Measurements from ENCODE around the gene HSP90AB1.

HSP90AB1 gene

DNA sequence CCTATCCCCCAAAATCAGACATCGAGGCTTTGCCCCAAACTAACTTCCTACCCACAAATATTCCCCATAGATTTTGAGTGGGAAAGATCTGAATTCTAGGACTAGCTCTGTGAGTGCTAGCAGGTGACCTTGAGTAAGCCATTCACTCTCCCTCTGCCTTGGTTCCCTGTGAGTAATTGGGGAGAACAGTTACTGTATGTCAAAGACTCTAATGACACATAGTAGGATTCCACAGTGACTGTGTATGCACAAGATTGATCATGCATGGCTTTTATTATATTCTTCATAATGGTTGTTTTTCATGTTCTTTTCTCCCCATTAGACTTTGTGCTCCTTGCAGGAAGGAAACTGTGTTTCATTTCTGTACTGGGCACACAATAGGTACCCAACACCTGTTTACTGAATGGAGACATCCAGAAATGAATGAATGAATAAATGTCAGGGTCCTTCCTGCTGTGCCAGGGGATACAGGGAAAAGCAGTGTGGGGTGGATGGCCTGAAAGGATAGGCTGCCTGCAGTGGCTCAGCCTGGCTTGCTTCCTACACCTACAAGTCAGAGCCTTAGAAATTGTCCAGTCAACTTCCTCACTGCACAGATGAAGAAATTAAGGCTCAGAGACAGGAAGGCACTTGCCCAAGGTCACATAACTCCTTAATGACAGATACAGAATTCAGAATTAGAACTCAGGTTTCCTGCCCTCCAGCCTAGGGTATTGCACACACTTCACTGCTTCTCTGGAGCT, 22.4 kb downstream of the HSP90AB1 start:
- no peak for DNase-seq (ENCODE audit: low spot score)

DNA sequence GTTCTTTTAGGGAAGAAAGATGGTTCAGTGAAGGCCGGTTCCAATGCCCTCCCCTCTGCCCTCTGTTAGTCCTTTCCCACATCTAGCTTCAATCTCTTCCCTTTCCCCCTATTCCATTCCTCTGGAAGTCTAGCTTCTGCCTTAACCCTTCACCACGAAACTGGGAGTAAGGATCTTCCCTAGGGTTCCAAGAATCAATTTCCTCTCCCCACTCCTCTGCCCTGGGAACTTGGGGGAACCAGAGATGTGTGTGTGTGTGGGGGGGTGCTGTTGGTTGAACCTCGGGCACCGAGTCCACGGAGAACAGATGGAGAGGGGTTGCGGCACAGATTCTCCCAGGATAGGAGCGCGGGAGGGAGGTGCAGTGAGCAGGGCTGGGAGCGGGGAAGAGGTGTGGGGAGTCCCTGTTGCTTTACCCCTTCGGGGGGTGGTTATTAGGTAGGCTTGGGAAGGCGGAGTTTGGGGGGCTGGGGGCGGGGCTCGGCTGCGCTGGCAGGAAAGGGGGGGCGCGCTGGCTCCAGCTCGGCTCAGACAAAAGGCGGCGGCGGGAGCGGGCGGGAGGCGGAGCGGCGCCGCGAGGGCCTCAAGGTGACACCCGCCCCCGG, 23.1 kb downstream of the HSP90AB1 start, which contains the start of gene TMEM151B:
TMEM151B (plus strand) TSS at position 530 of the 605 bp plus-strand sequence. CDS start 293 bp downstream, outside the sequence.
- no peak for DNase-seq (ENCODE audit: low spot score)

DNA sequence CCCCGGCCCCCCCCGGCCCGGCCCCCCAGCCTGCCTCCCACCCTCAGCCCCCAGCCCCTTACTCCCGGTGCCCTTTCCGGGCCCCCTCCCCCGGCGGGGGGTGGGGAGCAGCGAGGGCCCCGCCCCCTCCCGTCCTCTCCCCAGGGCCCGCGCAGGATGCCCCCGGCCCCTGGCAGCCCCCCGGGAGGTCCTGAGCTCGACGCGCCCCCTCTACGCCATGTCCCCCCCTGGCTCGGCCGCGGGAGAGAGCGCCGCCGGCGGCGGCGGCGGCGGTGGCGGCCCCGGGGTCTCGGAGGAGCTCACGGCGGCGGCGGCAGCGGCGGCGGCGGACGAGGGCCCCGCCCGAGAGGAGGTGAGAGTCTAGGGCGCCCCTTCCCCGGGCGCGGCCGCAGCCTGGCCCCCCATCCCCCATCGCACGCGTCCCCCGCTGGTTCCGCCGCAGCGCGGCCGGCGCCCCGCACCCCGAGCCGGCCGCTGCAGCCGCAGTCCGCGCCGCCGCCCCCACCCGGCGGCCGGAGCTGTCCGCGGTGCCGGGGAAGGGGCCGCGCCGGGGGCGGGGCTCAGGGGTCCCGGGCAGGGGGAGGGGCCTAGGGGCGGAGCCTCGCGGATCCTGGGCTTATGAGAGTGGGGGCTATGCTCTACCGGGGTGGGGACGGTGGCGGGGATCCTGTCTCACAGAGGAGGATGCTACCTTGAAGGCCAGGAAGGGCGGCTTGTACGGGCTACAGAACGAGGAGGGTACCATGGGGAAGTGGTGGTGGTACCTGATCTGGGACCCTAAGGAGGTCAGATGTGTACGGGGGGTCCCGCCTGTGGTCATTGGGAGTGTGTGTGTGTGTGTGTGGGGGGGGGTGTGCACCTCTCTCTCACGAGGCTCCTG, 23.9 kb downstream of the HSP90AB1 start:
- DNase-seq (ENCODE audit: low spot score): no peak

DNA sequence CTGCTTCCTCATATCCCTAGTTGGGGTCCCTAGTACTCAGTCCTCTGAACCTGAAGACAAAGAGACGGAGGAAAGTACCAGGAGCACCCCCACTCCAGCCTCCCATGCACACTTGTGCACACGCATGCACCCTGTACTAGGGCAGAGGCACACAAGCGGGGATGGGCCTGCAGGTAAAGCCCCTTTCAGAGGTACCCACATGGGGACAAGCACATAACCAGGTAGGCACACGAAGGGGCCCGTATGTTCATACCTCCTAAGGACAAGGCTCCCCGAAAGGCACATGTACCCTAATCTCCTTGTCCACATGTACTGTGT, 24.5 kb downstream of the HSP90AB1 start:
- no peak for DNase-seq (ENCODE audit: low spot score)

DNA sequence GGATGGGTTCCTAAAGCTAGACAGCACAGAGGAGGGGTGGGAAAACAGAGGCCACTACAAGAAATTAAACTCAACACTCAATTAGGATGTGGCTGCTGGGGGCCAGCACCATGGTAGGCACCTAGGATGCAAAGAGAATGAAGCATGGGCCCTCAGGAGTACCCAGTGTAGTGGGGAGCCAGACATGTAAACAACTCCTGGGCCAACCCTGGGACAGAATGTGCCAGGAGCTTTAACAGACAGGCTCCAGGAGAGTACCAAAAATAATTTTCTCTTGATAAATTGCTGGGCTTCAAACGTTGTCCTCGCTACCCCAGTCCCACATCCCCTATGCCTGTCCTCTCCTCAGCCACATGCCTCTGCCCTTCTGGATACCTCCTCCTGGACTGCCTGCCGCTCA, 25.0 kb downstream of the HSP90AB1 start:
- DNase-seq (ENCODE audit: low spot score): no peak

DNA sequence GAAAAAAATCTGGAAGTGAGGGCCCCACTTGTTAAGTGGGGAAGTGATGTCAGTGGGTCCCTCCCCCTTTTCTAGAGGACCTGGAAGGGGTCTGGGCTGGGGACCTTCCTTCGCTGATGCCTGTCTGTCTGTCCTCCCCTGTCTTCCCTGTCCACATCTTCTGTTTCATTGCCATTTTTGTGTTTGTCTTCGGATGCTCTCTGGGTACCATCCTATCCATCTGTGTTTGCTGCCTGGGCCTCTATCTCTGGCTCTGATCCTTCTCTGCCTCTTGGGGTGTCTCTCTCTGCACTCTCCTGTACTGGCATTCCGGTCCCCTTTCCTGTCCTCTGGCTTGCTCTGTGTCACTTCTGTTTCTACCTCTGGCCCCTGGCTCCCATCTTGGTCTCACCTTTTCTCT, 25.6 kb downstream of the HSP90AB1 start:
- DNase-seq (ENCODE audit: low spot score): no peak

DNA sequence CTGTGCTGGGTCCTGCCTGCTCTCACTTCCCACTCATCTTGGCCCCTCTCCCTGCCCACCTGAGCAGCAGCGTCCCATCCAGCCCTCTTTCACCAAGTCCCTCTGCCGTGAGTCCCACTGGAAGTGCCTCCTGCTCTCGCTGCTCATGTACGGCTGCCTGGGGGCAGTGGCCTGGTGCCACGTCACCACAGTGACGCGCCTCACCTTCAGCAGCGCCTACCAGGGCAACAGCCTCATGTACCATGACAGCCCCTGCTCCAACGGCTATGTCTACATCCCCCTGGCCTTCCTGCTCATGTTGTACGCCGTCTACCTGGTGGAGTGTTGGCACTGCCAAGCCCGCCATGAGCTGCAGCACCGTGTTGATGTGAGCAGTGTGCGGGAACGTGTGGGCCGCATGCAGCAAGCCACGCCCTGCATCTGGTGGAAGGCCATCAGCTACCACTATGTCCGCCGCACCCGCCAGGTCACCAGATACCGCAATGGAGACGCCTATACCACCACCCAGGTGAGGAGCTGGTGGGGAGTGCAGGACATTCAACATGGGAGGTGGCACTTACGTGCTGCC, 26.2 kb downstream of the HSP90AB1 start:
- no peak for DNase-seq (ENCODE audit: low spot score)

DNA sequence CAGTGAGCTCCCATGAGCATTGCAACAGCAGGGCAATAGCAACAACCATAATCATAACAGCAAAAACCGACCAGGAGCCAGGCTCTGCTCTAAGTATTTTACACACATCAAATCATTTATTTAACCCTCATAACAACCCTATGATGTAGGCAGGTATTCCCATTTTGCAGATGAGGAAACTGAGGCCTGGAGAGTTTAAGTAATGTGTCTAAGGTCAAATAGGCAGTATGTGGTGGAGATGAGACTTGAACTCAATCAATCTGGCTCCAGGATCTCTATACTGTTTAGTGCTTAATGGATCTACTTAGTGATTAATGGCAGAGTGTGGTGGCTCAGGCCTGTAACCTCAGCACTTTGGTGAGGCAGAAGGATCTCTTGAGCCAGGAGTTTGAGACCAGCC, 26.7 kb downstream of the HSP90AB1 start:
- no peak for DNase-seq (ENCODE audit: low spot score)

DNA sequence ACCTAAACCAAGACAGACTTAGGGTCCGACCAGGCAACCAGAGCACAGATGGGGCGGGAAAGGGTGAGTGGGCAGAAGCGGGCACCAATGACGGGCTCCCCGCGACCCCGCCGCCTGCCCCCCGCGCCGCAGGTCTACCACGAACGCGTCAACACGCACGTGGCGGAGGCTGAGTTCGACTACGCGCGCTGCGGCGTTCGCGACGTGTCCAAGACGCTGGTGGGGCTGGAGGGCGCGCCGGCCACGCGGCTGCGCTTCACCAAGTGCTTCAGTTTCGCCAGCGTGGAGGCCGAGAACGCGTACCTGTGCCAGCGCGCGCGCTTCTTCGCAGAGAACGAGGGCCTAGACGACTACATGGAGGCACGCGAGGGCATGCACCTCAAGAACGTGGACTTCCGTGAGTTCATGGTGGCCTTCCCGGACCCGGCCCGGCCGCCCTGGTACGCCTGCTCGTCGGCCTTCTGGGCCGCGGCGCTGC, 28.4 kb downstream of the HSP90AB1 start:
- no peak for DNase-seq (ENCODE audit: low spot score)

DNA sequence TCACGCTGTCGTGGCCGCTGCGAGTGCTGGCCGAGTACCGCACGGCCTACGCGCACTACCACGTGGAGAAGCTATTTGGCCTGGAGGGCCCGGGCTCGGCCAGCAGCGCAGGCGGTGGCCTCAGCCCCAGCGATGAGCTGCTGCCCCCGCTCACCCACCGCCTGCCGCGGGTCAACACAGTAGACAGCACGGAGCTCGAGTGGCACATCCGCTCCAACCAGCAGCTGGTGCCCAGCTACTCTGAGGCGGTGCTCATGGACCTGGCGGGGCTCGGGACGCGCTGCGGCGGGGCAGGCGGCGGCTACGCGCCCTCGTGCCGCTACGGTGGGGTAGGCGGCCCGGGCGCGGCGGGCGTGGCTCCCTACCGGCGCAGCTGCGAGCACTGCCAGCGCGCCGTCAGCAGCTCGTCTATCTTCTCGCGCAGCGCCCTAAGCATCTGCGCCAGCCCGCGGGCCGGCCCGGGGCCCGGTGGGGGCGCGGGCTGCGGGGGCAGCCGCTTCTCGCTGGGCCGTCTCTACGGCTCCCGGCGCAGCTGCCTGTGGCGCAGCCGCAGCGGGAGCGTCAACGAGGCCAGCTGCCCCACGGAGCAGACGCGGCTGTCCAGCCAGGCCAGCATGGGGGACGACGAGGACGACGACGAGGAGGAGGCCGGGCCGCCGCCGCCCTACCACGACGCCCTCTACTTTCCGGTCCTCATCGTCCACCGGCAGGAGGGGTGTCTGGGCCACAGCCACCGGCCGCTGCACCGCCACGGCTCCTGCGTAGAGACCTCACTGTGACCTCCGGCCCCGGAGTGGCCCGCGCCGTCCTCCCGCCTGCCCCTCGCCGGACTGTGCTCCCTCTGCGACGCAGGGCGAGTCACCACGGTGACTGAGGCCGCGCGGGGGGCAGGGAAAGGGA, 29.1 kb downstream of the HSP90AB1 start:
- no peak for DNase-seq (ENCODE audit: low spot score)

DNA sequence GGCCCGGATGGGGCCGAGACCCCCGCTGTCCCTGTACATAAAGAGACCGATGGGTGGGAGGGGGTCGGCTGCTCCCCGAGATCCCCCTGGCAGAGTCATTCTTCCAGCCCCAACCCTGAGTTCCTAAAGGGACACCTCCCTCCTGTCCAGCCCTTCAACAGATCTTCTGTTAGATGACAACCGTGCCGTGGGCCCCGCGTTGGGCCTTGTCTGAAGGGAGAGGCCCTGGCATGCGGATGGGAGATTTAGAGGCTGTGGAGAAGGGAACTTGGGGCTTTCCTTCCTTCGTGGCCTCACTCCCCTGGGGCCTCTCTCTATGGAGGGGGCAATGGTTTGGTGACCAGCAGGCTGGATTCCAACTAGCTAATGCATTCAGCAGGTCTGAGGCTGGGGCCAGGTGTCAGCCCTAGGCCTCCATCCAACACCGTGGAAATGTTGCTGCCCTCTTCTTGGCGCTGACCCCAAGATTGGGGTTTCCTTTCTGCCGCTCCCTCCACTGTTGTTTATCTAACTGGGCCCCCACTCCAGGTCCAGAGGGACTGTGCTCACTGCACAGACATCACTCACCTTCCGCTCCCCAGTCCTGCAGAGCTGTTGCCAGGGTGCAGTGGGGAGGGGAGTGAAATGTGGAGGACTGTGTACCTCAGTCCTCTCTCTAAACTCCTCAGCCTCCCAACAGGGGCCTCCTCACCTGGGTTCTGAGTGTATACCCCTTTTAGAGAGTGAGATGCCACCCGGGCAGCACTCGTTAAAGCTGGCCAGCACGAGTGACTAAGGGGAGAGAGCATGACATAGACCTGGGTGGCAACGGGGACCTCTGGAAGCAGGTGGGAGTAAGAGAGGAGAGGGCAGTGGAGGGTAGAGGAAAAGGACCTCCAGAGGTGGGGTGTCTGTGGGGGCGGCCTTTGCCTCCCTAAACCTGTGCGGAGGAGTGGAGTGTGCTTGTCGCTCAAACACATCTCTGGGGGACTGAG, 30.1 kb downstream of the HSP90AB1 start:
- DNase-seq (ENCODE audit: low spot score): no peak

DNA sequence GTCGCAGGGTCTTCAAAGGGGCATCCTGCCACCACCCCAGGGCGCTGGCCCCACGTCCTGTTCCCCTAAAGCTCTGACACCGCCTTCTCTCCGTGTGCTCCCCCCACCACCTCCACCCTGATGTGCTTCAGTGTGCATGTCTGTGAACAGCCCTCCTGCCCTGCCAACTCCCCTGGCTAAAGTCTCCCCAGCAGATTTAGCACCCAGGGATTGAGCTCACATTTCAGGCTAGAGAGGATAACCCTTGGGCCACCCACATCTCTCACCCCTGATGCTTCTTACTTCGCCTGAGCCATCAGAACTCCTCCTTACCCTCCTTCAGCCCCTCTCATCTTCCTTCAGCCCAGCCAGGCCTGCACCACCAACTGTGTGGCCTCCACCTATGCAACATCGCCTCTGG, 30.9 kb downstream of the HSP90AB1 start:
- no peak for DNase-seq (ENCODE audit: low spot score)

DNA sequence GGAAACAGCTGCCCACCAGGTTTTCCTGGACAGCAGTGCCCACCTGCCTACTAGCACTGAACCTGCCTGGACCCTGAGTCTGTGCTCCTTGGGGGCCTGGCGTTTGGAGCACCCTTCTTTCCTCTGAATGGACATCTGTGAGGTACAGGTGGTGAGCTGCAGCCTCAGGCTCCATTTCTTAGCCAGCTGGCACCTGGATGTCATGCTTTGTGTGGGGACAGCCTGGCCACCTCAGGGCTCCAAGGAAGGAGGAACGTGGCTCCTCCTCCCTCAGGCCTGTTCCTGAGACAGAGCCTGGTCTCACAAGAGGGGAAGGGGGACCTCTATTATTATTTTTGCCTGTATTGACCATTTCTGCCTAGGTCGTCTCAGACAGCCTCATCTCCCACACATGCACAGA, 31.4 kb downstream of the HSP90AB1 start:
- DNase-seq (ENCODE audit: low spot score): no peak

DNA sequence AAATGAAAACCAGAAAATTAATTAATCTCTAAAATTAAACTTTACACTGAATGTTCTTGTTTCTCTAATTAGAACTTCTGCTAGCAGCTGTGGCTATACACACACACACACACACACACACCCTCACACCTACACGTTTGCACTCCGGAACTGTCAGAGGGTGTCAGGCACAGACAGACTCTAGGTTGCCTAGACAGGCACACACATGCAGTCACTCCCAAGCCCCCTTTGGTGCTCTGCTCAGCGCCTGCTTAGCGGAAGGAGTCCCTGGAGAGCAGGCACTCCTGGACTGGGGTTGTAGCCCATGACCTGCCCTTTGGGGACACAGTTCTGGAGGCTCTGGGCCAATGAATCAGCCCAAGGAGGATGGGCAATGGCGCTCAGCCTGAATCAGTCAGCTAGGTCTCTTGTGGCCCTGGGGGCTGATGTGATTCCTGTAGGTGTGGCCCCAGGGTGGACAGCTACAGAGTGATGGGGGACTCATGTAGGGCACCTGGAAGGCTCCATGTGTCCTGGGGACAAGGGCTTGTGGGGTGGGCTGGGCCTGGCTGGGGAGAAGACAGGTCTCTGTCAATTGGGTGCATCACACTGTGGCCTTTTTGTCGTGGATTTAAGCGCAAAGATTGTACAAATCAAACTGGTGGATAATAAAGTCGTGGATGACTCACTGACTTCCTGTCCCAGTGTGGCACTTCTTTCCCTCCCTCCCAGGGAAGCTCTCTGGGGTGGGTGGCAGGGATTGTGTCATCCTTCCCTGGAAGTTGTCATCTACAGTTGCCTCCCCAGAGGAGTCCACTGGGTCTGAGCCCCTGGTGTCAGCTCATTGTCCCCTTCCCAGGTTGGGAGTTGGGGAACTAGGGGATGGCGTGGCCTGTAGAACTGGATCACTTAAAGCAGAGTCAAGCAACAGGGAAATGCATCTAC, 32.1 kb downstream of the HSP90AB1 start:
- no peak for DNase-seq (ENCODE audit: low spot score)

DNA sequence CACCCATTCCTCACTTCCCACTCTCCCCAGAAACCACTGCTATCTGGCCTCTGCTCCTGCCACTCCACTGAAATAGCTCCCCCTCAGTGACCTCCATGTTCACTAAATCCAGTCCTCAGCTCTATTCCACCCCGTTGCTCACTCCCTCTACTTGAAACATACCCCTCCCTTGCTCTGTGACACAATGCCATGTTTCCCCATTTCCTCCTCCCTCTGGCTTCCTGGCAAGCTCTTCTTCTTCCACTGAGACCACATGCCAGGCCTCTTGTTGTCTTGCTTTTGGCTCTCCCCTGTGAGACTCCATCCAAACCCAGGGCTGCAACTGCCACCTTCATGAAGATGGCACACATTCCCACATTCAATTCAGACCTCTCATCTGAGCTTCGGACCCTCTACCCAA, 37.2 kb downstream of the HSP90AB1 start:
- DNase-seq (ENCODE audit: low spot score): no peak

DNA sequence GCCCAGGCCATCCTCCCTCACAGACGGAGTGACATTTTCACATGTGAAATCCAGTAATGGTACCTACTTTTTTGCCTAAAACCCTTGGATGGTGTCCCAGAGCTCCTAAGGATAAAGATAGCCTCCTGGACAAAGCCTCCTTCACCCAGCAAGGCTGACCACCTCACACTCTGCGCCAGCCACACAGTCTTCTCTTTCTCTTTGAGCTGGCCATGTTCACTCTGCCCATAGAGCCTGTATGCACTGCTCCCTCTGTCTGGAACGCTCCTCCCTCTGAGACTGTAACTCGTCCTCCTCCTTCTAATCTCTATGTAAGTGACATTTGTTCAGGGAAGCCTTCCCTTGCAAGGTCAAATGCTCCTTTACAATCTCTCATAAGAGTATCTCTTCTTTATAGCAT, 38.0 kb downstream of the HSP90AB1 start:
- DNase-seq (ENCODE audit: low spot score): no peak

DNA sequence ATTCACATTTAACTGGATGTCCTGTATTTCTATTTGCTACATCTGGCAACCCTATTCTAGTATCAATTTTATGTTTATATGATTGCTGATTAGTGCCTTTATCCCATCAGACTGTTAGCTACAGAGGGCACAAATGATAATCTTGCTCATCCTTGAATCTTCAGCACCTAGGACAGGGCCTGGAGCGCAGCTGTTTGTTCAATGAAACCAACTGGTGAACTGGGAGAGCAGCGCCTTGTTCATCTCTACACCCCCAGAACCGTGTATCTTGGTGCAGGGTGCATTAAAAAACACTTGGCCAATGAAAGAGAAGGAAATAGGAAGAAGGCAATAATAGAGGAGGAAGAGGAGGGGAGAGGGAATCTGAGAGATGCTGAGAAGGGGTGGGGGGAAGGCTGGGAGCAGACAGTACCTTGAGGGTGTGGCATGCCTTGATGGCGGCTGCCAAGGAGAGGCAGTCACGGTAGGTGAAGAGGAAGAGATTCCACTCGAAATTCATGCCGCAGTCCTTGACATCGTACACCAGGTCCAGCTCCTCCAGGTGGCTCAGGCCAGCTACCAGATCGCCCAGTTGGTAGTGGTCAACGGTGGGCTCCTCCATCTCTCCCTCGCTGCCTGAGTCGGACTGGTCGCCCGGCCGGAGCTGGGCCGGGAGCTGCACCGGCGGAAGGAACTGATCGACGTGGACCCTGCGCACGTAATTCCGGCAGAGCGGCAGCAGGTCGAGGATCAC, 38.8 kb downstream of the HSP90AB1 start:
- DNase-seq (ENCODE audit: low spot score): no peak

DNA sequence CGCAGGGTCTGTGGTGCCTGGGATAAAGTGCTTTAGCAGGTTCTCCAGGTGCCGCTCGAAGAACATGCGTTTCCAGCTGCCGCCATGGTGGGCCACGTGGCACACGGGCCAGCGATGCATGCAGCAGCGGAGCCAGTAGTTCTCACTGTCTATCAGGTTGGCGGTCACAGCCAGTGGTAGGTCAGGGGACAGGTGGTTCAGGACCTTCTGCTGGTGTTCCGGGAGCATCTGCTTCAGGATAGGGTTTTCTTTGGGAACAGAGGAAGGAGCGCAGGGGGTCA, 39.3 kb downstream of the HSP90AB1 start:
- DNase-seq (ENCODE audit: low spot score): no peak

DNA sequence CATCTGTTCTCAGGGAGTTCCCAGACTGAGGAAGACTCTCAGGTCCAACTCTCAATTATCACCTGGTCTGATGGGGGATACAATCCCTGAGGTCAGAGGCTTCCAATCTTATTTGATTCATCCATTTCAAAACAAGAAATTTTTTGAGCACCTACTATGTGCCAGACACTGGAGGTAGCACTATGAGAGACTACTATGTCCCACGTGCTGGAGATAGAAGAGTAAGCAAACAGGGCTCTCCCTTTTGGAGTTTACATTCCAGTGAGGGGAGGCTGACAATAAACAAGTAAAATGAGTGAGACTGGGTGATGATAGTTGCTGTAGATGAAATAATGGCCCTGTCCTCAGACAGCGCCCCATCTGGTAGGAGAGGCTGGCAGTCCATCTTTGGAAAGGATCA, 39.8 kb downstream of the HSP90AB1 start:
- DNase-seq (ENCODE audit: low spot score): no peak
